Measurements from ENCODE around the gene TLL1.

The TLL1 gene

GRCh38 chr4:165872461-165873297 lies at the start of gene TLL1:
TLL1 (plus strand) TSS chr4:165873237; CDS start chr4:165873905, 668 bp downstream.
- peak within 1 kb of the TSS; percentile 41 for H3K4me3 ChIP-seq (ENCODE audit: low read depth, low read length)

DNA sequence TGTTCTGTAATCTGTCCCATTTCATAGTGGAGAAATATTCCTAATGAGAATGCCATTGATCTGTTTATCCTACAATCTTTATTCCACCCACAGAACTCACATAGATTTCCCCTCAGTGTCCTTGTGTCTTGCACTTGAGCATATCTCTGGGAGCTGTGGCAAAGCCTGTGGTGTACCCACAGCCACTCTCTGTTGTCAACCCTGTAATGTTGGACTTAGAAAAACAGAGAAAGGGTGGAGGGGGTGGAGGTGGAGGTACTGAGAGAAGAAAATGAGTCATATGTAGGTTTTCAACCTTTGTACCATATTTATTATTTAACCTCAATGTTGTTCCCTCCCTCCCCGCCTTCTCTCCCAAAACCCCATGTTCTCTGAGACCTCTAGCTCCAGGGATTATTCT lies 46.9 kb upstream of the TLL1 start:
- H3K4me3 ChIP-seq (ENCODE audit: low read depth, low read length), result no peak overlapping the region

GRCh38 chr4:165827018-165827417 lies 46.0 kb upstream of the TLL1 start:
- H3K4me3 ChIP-seq (ENCODE audit: low read depth, low read length), result no peak overlapping the region

DNA sequence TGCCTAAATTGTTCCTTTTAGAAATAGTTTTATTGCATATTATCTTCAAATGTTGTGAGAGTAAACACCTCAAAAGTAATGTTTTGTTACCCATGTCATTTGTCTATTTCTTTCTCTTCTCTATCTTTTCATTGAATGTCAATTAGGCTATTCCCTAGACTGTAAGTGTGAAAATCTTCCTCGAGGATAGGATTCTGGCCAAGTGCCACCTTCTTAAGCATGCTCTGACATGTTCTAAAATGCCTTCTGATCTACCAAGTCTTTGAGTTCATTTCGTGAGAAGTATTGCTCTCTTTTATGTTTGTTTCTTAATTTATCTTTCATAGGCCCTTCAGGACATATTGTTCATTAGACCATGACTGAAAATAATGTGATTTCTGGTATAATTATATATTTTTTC lies 44.1 kb upstream of the TLL1 start:
- no peak overlapping the region for H3K4me3 ChIP-seq (ENCODE audit: low read depth, low read length)

DNA sequence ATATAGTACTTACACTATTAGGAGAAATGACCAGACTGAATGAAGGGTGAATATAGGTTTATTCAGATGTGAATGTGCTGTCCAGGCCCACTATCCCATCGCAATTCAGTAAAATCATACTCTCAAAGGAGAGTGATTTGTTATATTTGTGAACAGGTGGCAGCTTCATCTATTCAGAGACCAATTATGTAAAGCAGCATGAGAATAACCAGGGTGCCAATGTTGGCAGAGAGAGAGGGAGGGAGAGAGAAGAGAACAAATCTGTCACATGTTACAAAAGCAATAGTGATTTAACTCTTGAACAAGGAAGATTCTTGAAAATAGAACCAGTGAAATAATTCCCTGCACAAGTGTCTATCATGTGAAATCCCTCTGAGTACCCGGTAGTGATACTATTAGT lies 38.9 kb upstream of the TLL1 start:
- no peak overlapping the region for H3K4me3 ChIP-seq (ENCODE audit: low read depth, low read length)

GRCh38 chr4:165838575-165838974 lies 34.5 kb upstream of the TLL1 start:
- H3K4me3 ChIP-seq (ENCODE audit: low read depth, low read length), result no peak overlapping the region

- H3K4me3 ChIP-seq (ENCODE audit: low read depth, low read length), result no peak overlapping the region
These were observed 33.3 kb upstream of the TLL1 start for GRCh38 chr4:165839615-165840333.

DNA sequence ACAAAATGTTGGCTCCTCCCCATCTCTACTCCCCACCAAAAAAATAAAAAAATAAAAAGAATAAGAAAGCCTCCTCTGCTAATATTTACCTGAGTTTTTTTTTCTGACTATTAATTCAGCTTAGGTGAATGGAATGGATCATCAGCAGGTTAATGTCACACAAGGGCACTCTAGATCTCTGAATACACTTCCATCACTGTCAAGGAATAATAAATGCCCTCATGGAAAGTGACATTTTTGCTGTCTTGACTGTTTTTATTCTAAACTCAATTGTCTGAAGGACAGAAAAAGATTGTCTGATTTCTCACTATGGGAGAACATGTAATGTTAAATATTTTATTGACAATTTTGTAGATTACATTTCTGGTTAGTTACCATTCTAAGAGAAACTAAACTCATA lies 30.4 kb upstream of the TLL1 start:
- H3K4me3 ChIP-seq (ENCODE audit: low read depth, low read length), result no peak overlapping the region

DNA sequence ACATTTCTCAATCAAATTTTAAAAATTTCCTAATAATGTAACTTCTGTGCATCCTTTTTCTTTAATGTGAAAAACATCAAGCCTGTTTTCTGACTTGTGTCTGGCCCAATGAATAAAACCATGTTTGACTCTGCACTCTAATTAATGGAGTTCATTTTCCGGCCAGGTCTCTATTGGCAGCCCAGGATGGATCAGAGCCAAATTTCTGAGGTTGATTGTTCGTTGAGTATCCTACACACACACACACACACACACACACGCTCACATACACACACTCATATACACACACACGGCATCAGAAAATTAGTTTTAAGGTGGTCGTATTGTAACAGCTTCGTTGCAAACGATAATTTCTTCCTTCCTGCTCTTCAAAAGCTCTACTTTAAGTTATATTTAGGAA lies 28.9 kb upstream of the TLL1 start:
- no peak overlapping the region for H3K4me3 ChIP-seq (ENCODE audit: low read depth, low read length)

GRCh38 chr4:165851256-165851655 lies 21.8 kb upstream of the TLL1 start:
- no peak overlapping the region for H3K4me3 ChIP-seq (ENCODE audit: low read depth, low read length)

- H3K4me3 ChIP-seq (ENCODE audit: low read depth, low read length), result no peak overlapping the region
These were observed 17.8 kb upstream of the TLL1 start for GRCh38 chr4:165855191-165855590.

- H3K4me3 ChIP-seq (ENCODE audit: low read depth, low read length), result no peak overlapping the region
These were observed 11.7 kb upstream of the TLL1 start for GRCh38 chr4:165861363-165861762.

GRCh38 chr4:165864271-165864670 lies 8.8 kb upstream of the TLL1 start:
- H3K4me3 ChIP-seq (ENCODE audit: low read depth, low read length), result no peak overlapping the region

GRCh38 chr4:165866019-165866650 lies 6.9 kb upstream of the TLL1 start:
- no peak overlapping the region for H3K4me3 ChIP-seq (ENCODE audit: low read depth, low read length)

DNA sequence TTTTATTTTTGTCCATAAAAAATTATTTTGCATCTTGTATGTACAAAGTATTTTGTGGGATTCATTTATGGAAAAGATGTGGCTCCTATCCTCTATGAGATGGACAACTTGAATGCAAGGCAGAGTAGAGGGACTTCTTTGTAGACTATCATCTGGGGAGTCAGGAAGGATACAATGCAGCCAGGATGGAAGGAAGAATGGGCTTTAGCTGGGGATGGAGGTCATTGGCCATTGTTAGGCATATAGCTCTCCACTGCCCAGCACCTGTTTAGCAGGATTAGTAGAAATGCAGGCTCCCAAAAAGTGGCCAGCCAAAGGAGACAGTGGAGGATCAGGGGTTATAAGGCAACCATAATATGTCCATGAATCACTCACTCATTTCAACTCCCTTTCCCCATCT lies 5.1 kb upstream of the TLL1 start:
- H3K4me3 ChIP-seq (ENCODE audit: low read depth, low read length), result no peak overlapping the region

DNA sequence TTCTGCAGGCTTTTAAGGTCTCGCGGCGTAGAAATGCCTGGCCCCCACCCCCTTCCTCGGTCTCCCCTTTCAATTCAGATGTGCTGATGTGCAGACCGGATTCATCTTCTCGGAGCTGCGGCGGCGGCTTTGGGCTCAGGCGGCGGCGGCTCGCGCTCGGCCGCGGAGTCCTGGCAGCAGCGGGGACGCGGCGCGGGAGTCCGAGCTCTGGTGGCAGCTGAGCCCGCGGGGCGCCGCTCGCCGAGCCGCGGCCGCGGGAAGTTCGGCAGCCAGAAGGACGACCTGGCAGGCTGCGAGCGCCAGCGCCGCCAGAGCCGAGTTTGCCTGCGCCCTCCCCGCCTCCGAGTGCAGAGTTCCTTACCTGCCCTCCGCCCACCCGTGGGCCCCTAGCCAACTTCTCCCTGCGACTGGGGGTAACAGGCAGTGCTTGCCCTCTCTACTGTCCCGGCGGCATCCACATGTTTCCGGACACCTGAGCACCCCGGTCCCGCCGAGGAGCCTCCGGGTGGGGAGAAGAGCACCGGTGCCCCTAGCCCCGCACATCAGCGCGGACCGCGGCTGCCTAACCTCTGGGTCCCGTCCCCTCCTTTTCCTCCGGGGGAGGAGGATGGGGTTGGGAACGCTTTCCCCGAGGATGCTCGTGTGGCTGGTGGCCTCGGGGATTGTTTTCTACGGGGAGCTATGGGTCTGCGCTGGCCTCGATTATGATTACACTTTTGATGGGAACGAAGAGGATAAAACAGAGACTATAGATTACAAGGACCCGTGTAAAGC lies 448 bp downstream of the TLL1 start:
- H3K4me3 ChIP-seq (ENCODE audit: low read depth, low read length), result peak overlapping the region; percentile 41

DNA sequence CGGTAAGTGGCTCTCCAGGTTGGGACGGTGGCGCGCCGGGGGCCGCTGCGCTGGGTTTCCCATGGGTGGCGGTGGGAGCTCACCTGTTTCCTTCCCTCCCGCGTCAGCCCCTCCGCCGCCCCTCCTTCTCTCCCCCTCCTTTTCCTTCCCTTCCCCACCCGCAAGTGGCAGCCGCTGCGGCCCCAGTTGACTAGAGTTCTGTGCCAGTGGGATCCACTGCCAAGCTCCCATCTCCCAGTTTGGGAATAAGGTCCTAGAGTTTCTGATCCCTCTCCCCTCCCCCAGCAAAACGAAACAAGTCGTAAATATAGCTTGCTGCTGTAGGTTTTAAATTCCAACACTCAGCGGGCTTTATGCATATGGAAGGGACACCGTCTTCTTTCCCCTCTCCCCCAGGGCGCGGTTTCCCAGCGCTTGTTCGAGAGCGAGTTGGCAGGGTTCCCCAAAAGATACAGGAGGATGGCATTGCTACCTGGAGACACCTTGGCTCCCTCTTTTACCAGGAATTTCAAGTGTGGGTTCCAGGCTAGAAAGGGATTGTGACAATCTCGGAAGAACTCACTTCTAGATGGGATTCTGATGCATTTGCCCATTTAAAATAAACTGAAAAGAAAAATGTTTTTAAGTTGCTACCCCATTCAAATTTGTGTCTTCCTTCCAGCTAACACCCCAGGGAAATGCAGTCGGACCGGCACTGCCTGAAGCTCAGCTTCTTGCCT lies 1.2 kb downstream of the TLL1 start:
- H3K4me3 ChIP-seq (ENCODE audit: low read depth, low read length), result peak overlapping the region; percentile 41

DNA sequence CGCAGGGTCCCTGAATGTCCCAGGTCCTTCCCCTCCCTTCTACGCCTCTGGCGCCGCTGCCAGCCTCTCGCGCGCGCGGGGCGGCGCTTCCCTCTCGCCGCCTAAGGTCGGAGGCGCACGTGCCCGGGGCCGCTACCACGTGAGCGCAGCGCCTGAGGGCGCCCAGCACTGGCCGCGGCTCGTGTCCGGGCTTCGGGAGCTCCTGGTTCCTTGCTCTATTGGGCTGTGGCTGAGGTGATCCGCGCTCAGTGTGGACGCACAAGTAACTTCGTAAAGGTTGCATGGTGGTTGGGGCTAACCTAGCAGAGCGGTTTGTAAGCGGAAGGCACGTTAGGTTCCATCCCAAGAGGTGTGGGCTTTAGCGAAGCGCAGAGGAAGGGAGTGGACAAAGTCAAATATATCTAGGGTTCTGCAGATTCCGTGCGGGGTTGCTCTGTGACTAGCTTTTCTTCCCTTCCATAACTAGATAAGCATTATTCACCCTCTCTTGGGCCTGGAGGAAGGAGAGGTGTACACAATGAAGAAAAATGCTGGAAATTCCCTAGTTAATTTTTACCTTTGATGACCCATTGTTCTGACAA lies 1.8 kb downstream of the TLL1 start:
- peak overlapping the region; percentile 13 for H3K4me3 ChIP-seq (ENCODE audit: low read depth, low read length)

DNA sequence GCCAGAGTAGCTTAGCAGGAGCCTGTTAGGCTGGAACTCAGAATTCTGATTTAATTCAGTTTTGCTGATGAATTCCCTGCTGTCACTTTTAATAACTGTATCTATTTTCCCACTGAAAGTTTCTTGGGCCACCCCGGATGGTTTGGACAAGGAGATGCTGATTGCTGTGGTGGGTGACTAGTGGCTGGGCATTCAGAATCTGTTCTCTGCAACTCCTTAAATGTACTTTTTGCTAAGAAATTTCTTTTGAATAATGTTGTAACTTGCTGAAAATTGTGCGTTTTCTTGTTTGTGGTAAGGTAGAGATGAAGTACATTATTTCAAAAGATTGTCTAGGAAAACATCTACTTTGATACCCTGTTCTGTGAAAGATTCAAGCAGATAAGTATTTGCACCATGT lies 2.4 kb downstream of the TLL1 start:
- H3K4me3 ChIP-seq (ENCODE audit: low read depth, low read length), result no peak overlapping the region

DNA sequence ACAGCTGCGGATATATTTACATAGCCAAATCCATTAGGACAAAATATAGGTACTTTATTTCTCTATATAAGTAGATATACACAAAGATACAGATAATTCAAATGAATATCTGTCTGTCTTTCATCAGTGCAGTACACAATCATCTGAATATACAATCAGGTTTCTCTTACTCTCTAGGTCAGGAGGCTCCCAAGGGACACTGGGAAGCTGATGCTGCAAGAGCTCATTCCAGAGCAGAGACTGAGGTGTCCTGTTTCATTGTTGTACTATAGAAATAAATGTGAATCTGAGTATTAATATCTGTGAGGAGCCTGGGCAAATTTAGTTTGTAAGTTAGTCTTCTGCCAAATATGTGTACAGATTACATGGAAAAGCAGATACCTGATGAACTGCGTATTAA lies 4.2 kb downstream of the TLL1 start:
- H3K4me3 ChIP-seq (ENCODE audit: low read depth, low read length), result no peak overlapping the region

All from iPS-11a (cell line).